Brain microvascular endothelial cell (primary cell): ENCODE results near the gene VAV2.

ENCODE experiments used
- DNase-seq: peaks from one replicate; pipeline ENCODE4 v3.0.0-alpha.2; 2020
- H3K27ac ChIP-seq: fragments of 250-450 bp; sonication (Bioruptor Pico); 2 replicates; pipeline ENCODE4 v1.5.1; 2020; ENCODE audit warnings: mild to moderate bottlenecking, moderate library complexity
- H3K27me3 ChIP-seq: fragments of 250-450 bp; sonication (Bioruptor Pico); replicated peaks from 2 replicates; pipeline ENCODE4 v1.5.1; 2020; ENCODE audit warnings: mild to moderate bottlenecking
- H3K36me3 ChIP-seq: fragments of 250-450 bp; sonication (Bioruptor Pico); replicated peaks from 2 replicates; pipeline ENCODE4 v1.5.1; 2020; ENCODE audit warnings: mild to moderate bottlenecking
- H3K4me3 ChIP-seq: 2 replicates; pipeline ENCODE4 v1.5.1; 2011; ENCODE audit warnings: low read depth, mild to moderate bottlenecking, control low read depth, low read length, moderate library complexity
- in situ Hi-C: cut with HindIII; loops from 2 replicates; pipeline ENCODE4 v1.10.0; 2017; ENCODE audit warnings: low sequenced_read_pairs, low pct_ligation_motif_present
- TF ChIP-seq, protein P1 (sequence below): IDR thresholded peaks from 2 replicates; pipeline ENCODE4 v1.5.1; 2011; ENCODE audit warnings: low read depth, mild to moderate bottlenecking, moderate library complexity, low read length, control low read depth, inconsistent platforms; ENCODE audit errors: missing control alignments

VAV2 gene

DNA sequence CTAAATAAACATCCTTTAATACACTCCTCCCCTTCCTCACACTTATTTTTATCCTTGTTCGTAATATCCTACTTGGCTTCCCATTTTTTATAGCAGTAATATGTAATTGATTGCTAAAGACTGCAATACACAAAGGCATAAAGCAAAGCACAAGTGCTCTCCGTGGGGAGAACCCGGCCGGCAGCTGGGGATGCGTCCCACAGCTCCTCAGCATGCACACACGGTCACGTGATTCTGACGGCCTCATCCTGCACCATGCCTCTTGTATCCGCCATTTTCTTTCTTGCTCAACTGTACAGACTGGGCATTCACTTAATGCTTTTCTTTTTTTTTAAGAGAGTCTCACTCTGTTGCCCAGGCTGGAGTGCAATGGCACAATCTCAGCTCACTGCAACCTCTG, 36.0 kb upstream of the VAV2 start:
- TF ChIP-seq, protein P1, sequence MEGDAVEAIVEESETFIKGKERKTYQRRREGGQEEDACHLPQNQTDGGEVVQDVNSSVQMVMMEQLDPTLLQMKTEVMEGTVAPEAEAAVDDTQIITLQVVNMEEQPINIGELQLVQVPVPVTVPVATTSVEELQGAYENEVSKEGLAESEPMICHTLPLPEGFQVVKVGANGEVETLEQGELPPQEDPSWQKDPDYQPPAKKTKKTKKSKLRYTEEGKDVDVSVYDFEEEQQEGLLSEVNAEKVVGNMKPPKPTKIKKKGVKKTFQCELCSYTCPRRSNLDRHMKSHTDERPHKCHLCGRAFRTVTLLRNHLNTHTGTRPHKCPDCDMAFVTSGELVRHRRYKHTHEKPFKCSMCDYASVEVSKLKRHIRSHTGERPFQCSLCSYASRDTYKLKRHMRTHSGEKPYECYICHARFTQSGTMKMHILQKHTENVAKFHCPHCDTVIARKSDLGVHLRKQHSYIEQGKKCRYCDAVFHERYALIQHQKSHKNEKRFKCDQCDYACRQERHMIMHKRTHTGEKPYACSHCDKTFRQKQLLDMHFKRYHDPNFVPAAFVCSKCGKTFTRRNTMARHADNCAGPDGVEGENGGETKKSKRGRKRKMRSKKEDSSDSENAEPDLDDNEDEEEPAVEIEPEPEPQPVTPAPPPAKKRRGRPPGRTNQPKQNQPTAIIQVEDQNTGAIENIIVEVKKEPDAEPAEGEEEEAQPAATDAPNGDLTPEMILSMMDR = no peak
- Histone ChIP-seq H3K36me3 (peaks cover 20% of the 10 kb centered on the region), H3K27ac (no peak overlapping the region), H3K27me3 (no peaks in the 10 kb centered on the region), H3K4me3 (no peak overlapping the region)
- in situ Hi-C loops = no loop called here
- DNase-seq = no peak

DNA sequence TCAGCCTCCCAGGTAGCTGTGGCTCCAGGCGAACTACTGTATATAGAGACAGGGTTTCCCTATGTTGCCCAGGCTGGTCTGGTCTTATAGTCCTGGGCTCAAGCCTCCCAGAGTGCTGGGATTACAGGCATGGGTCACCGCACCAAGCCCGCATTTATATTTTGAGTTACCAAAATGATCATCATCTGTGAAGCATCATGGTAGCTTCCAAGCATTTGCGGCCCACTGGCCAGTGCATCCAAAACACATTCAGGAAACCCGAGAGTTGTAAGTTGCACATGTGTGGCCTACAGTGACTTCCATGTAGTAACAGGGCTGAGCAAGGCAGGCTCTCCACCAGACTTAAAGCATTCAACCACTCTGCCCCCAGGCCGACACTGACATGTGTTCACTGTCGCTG, 35.4 kb upstream of the VAV2 start:
- Histone ChIP-seq H3K27me3 (no peaks in the 10 kb centered on the region), H3K36me3 (peaks cover 17% of the 10 kb centered on the region), H3K27ac (no peak overlapping the region), H3K4me3 (no peak overlapping the region)
- in situ Hi-C loops = no loop called here
- TF ChIP-seq, protein P1 = no peak
- DNase-seq = no peak

DNA sequence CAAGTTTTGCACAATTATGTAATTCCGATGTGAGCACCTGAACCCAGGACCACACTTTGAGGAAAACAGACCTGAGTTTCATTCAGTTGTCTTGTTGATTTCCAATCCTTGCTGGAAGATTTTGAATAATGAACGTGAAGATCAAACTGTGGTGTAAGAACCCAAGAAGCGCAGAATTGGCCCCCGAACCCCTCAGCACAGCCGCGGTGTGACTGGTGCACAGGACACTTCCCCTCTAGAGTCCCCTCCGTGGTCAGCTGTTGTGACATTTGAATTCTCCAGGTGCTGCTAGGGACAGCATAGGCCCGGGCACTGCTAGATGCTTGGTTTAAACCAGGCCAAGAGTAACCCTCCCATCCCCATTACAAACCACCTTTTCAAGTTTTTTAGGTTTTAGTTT, 34.9 kb upstream of the VAV2 start:
- no peak overlapping the region for H3K27ac ChIP-seq
- no peak overlapping the region for H3K4me3 ChIP-seq
- in situ Hi-C loops = no loop called here
- TF ChIP-seq, protein P1 = no peak
- H3K27me3 ChIP-seq = no peaks in the 10 kb centered on the region
- peaks cover 17% of the 10 kb centered on the region for H3K36me3 ChIP-seq
- DNase-seq = no peak

DNA sequence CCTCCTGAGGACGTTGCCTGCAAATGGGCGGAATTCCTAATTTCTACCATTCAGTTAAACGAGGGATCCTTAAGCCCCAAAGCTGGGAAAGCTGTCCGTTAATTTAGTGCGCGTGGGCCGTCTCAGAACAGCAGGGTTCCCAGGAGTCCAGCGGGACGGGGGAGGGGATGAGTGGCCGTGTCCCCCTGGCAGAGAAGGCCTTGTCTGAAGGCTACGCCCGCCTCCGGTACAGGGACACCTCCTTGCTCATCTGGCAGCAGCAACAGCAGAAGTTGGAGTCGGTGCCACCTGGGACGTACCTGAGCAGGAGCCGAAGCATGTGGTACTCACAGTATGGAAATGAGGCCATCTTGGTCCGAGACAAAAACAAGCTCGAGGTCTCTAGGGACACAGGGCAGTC, 34.5 kb upstream of the VAV2 start:
- Histone ChIP-seq H3K27me3 (no peaks in the 10 kb centered on the region), H3K36me3 (peaks cover 13% of the 10 kb centered on the region), H3K4me3 (no peak overlapping the region), H3K27ac (no peak overlapping the region)
- in situ Hi-C loops = no loop called here
- TF ChIP-seq, protein P1 = no peak
- DNase-seq = no peak

DNA sequence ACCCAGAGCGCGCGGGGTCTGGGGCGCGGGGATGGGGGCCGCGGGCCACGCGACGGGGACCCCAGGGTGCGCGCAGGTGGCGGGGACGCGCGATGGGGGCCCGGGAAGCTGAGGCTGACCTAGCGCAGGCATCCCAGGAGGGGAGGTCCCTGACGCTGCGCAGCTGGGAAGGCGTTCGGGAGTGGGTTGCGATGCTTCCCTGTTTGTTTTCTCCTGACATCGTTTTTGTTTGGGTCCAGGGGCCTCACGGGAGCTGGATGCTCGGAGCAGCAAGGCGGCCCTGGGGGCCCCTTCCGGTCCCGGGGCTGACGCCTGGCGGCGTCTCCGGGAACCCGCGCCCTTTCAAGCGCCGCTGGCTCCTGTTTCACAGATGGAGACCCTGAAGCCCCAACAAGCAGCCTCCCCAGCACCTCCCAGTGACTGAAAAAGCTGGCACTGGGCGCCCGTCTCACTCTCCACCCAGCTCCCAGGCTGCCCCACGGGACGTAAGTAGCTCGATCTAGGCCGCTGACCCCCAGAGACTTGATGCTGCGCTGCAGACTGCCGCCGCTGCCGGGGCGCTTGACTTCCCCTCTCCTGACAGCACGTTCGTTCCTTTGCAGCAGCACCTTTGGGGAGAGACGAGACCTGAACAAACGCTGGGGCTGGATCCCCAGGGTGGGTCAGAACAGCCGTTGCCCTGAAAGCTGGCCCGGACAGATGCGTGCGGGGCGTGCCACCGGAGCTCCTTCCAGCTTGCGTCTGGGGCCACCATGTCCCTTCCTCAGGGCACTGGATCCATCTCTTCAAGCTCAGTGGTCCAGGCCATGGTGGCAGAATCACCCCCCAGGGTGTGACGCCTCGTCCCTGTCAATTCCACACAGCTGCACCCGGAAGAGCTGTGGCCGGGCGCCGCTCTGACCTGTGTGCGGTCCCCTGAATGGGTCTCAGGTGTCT, 33.8 kb upstream of the VAV2 start:
- Histone ChIP-seq H3K27ac (no peak overlapping the region), H3K4me3 (peak overlapping the region; percentile 80), H3K27me3 (no peaks in the 10 kb centered on the region), H3K36me3 (peaks cover 8% of the 10 kb centered on the region)
- in situ Hi-C loops = no loop called here
- DNase-seq = peak; percentile 14
- TF ChIP-seq, protein P1 = peak; percentile 52
